ENCODE results near the gene APBA1. TPM values are rescaled to one million over a fixed set of nuclear protein-coding genes. Genes with fewer than 3 reads are reported as not detected.

The APBA1 gene
- total RNA-seq, 2 experiments from 2014 or later: 0.47 to 1.4 TPM

DNA sequence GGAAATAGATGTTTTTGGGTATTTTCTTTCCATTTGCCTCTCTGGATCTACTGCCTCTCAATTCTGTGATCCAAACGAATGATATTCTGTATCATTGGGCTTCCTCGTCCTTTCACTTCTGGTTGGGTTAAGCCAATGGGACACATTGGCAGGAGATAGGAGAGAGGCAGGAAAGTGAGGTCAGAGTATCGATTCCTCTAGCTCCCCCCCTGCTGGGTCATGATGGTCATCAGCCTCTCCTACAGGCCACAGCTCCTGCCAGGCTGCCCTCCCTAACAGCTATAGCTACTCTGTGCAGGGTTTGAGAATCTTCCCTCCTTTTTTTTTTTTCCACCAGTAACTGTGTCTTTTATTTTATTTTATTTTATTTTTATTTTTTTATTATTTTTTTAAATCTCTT lies 39.4 kb downstream of the APBA1 start:
- ChIA-PET POLR2A (no interaction called here), CTCF (interaction anchor here (1.2 kb wide), 1 partner anchor 8 kb away, joined by 3 read pairs; no protein-coding TSS in a partner anchor)
- TF ChIP-seq, protein P1, sequence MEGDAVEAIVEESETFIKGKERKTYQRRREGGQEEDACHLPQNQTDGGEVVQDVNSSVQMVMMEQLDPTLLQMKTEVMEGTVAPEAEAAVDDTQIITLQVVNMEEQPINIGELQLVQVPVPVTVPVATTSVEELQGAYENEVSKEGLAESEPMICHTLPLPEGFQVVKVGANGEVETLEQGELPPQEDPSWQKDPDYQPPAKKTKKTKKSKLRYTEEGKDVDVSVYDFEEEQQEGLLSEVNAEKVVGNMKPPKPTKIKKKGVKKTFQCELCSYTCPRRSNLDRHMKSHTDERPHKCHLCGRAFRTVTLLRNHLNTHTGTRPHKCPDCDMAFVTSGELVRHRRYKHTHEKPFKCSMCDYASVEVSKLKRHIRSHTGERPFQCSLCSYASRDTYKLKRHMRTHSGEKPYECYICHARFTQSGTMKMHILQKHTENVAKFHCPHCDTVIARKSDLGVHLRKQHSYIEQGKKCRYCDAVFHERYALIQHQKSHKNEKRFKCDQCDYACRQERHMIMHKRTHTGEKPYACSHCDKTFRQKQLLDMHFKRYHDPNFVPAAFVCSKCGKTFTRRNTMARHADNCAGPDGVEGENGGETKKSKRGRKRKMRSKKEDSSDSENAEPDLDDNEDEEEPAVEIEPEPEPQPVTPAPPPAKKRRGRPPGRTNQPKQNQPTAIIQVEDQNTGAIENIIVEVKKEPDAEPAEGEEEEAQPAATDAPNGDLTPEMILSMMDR (IDR thresholded peaks at IDR 0.05): no peak
- no peak overlapping the region for H3K27ac Mint-ChIP-seq
- peaks cover 3 to 9% of the 10 kb centered on the region in 2 experiments for H3K27me3 ChIP-seq (ENCODE audit: control insufficient read depth in 1 of 2, insufficient read depth in 2 of 2, low read length in 2 of 2)
- no peaks in the 10 kb centered on the region for H3K4me1 Mint-ChIP-seq (ENCODE audit: low read depth)
- no peak overlapping the region for H3K27ac ChIP-seq (ENCODE audit: low read depth in 1 of 2, low read length in 2 of 2)
- no peaks in the 10 kb centered on the region for H3K36me3 ChIP-seq (ENCODE audit: insufficient read depth, low read length)
- H3K9me3 Mint-ChIP-seq: no peaks in the 10 kb centered on the region
- no peak overlapping the region for H3K4me3 ChIP-seq (ENCODE audit: low read length)
- H3K4me3 Mint-ChIP-seq: no peak overlapping the region
- H3K4me1 ChIP-seq (ENCODE audit: insufficient read depth, low read length): no peaks in the 10 kb centered on the region
- H3K9me3 ChIP-seq (ENCODE audit: control insufficient read depth in 1 of 2, insufficient read depth in 1 of 2, low read length in 2 of 2): no peaks in the 10 kb centered on the region
- no peak for ATAC-seq (ENCODE audit: poor library complexity)
- H3K36me3 Mint-ChIP-seq (ENCODE audit: low read depth): no peaks in the 10 kb centered on the region
- no peak for DNase-seq
- intact Hi-C loops (cut with DNase I, micrococcal nuclease): no loop called here
- peaks cover 32% of the 10 kb centered on the region for H3K27me3 Mint-ChIP-seq

DNA sequence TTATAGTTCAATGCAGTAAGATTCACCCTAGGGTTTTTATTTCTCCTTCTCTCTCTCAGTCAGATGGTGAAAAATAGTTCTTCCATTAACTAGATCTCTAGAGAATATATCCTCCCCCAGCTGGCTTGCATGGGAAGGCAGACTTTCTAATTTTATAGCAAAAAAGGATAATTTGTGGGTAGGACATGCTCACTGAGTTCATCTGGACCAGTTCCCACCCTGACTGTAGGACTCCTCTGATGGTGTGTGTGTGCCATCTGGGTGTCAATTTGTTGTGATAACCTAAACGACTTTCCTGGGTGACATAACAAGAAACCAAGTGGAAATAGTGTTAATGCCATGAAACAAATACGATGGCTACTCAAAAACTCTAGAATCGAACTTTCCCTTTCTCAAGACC lies 44.9 kb downstream of the APBA1 start:
- Mint-ChIP-seq H3K9me3 (no peaks in the 10 kb centered on the region), H3K27me3 (peaks cover 33% of the 10 kb centered on the region), H3K4me3 (no peak overlapping the region), H3K4me1 (ENCODE audit: low read depth) (no peaks in the 10 kb centered on the region), H3K27ac (no peak overlapping the region), H3K36me3 (ENCODE audit: low read depth) (no peaks in the 10 kb centered on the region)
- TF ChIP-seq, protein P1 (IDR thresholded peaks at IDR 0.05): no peak
- no peak overlapping the region for H3K4me3 ChIP-seq (ENCODE audit: low read length)
- ChIA-PET POLR2A (no interaction called here), CTCF (no interaction called here)
- intact Hi-C loops (cut with DNase I, micrococcal nuclease): loop anchor here in 1 of 2 experiments (2.0 kb wide), 1 partner anchor 20 kb away; no protein-coding TSS in a partner anchor
- no peaks in the 10 kb centered on the region for H3K4me1 ChIP-seq (ENCODE audit: insufficient read depth, low read length)
- ATAC-seq (ENCODE audit: poor library complexity) (no peak), DNase-seq (no peak)
- H3K27me3 ChIP-seq (ENCODE audit: control insufficient read depth in 1 of 2, insufficient read depth in 2 of 2, low read length in 2 of 2): no peaks in the 10 kb centered on the region
- H3K36me3 ChIP-seq (ENCODE audit: insufficient read depth, low read length): no peaks in the 10 kb centered on the region
- H3K27ac ChIP-seq (ENCODE audit: low read depth in 1 of 2, low read length in 2 of 2): no peak overlapping the region
- no peaks in the 10 kb centered on the region for H3K9me3 ChIP-seq (ENCODE audit: control insufficient read depth in 1 of 2, insufficient read depth in 1 of 2, low read length in 2 of 2)

DNA sequence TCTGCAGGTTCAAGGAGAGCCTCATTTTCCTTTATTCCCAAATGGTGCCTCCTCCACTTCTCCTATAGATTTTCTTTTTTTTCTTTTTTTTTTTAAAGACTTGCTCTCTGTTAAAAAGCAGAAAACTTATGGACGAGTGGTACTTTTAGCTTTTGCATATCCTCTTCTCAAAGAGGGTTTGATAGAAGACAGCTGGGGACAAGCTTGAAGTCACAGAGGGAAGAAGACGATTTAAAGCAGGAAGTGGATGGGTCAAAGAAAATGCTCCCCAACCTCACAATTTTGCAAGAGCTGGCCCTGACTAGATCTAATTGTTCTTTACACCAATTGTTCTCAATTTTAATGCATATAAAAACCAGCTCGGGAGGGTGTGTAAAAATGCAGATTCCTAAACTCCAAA lies 48.9 kb downstream of the APBA1 start:
- H3K9me3 ChIP-seq (ENCODE audit: control insufficient read depth in 1 of 2, insufficient read depth in 1 of 2, low read length in 2 of 2): no peaks in the 10 kb centered on the region
- no peak overlapping the region for H3K27ac ChIP-seq (ENCODE audit: low read depth in 1 of 2, low read length in 2 of 2)
- no peak overlapping the region for H3K4me3 ChIP-seq (ENCODE audit: low read length)
- Mint-ChIP-seq H3K36me3 (ENCODE audit: low read depth) (no peaks in the 10 kb centered on the region), H3K27ac (no peak overlapping the region), H3K4me3 (no peak overlapping the region), H3K4me1 (ENCODE audit: low read depth) (no peaks in the 10 kb centered on the region), H3K9me3 (no peaks in the 10 kb centered on the region), H3K27me3 (peaks cover 26% of the 10 kb centered on the region)
- no peaks in the 10 kb centered on the region for H3K36me3 ChIP-seq (ENCODE audit: insufficient read depth, low read length)
- POLR2A ChIA-PET: no interaction called here
- CTCF ChIA-PET: no interaction called here
- ATAC-seq (ENCODE audit: poor library complexity): no peak
- no peaks in the 10 kb centered on the region for H3K27me3 ChIP-seq (ENCODE audit: control insufficient read depth in 1 of 2, insufficient read depth in 2 of 2, low read length in 2 of 2)
- H3K4me1 ChIP-seq (ENCODE audit: insufficient read depth, low read length): no peaks in the 10 kb centered on the region
- TF ChIP-seq, protein P1 (IDR thresholded peaks at IDR 0.05): no peak
- intact Hi-C loops (cut with DNase I, micrococcal nuclease): no loop called here
- no peak for DNase-seq

Data from CD4-positive, alpha-beta T cell (primary cell).